GM21576 (cell line): ENCODE data around the gene RTN1.

Experiments used
- ATAC-seq: cut with Tn5 transposase; IDR thresholded peaks from one replicate; pipeline ENCODE4 v1.9.1; 2021; ENCODE audit warnings: mild to moderate bottlenecking, moderate library complexity; ENCODE audit not compliant: unreplicated experiment

Gene RTN1

GRCh38 chr14:59870277-59871165, at the start of gene RTN1:
TSS of gene RTN1 (minus strand) at chr14:59870776. CDS start at chr14:59870630, 146 bp downstream.
- ATAC-seq: peak; percentile 69

- no peak for ATAC-seq
These were observed 49.8 kb upstream of the RTN1 start for GRCh38 chr14:59920378-59920683.

- ATAC-seq: no peak
These were observed 49.2 kb upstream of the RTN1 start, which contains the start of gene LRRC9 for GRCh38 chr14:59919570-59920377. TSS of gene LRRC9 (plus strand) at chr14:59920144.

GRCh38 chr14:59918824-59919569, 48.4 kb upstream of the RTN1 start:
- ATAC-seq: peak; percentile 59

GRCh38 chr14:59913187-59913586, 42.6 kb upstream of the RTN1 start:
- ATAC-seq: no peak

GRCh38 chr14:59912443-59912842, 41.9 kb upstream of the RTN1 start:
- no peak for ATAC-seq

GRCh38 chr14:59905188-59905587, 34.6 kb upstream of the RTN1 start:
- ATAC-seq: no peak

- no peak for ATAC-seq
These were observed 33.6 kb upstream of the RTN1 start for GRCh38 chr14:59904184-59904583.

- ATAC-seq: no peak
These were observed 30.0 kb upstream of the RTN1 start for GRCh38 chr14:59900556-59900955.

GRCh38 chr14:59897757-59898383, 27.3 kb upstream of the RTN1 start:
- ATAC-seq: no peak

- ATAC-seq: no peak
These were observed 25.1 kb upstream of the RTN1 start for GRCh38 chr14:59895721-59896120.

- ATAC-seq: no peak
These were observed 20.1 kb upstream of the RTN1 start for GRCh38 chr14:59890676-59891075.

GRCh38 chr14:59882957-59883356, 12.4 kb upstream of the RTN1 start:
- no peak for ATAC-seq

- ATAC-seq: no peak
These were observed 555 bp upstream of the RTN1 start for GRCh38 chr14:59871166-59871495.

GRCh38 chr14:59869381-59870255, 958 bp downstream of the RTN1 start:
- no peak for ATAC-seq

- no peak for ATAC-seq
These were observed 2.6 kb downstream of the RTN1 start for GRCh38 chr14:59868021-59868420.

GRCh38 chr14:59863806-59864525, 6.6 kb downstream of the RTN1 start:
- no peak for ATAC-seq

- no peak for ATAC-seq
These were observed 13.2 kb downstream of the RTN1 start for GRCh38 chr14:59857328-59857727.

GRCh38 chr14:59852350-59852749, 18.2 kb downstream of the RTN1 start:
- no peak for ATAC-seq
